Stimulated activated CD8-positive, alpha-beta memory T cell treated with anti-CD3 and anti-CD28 coated beads, Interleukin-4, amount 100 ng/mL, for 1 hour (primary cell): Measurements from ENCODE around the gene TMEM100.
A peak's percentile ranks its signal among the peaks of the same experiment; 100 is the strongest.

Experiments
- DNase-seq, 2 donors: peaks; one replicate each; pipeline ENCODE4 v3.0.0-alpha.2; 2020; ENCODE audit warnings: low read depth in 2 of 2, low spot score in 1 of 2

The TMEM100 gene, protein sequence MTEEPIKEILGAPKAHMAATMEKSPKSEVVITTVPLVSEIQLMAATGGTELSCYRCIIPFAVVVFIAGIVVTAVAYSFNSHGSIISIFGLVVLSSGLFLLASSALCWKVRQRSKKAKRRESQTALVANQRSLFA

DNA sequence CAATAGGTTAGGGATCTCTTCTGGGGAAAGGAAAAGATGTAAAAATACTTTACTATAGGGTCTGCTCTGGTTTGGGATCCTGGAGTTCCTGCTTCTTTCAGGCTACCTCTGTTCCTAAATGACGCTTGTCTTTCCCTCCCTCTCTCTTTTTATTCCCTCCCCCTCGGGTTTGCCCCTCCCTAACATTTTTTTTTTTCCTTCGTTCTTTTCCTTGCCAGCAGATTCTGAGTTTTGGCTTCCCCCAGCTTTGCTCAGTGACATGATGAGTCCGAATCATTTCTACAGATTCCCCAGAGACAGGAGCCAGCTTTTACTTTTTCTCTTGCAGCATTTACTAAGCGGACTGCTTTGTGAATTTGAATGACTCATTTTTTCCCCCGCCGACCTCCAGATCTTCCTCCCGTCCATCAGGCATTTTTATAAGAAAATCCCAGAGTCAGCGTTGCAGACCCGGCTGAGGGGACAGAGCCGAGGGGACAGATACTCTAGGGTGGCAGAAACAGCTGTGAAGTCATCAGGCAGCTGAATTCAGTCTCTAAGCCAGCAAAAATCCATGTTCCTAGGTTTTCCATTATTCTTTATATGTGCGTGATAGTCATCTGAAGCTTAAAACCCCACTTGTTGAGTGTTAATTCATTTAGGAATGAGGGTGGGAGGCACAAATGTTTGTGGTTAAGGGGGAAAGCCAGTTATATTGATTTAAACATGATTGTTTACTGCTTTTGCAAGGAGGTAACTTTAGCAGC is at the start of gene TMEM100:
Gene TMEM100 (minus strand): TSS at position 123 of the 746 bp plus-strand sequence. CDS start 1,794 bp downstream, outside the sequence.
- DNase-seq = no peak

DNA sequence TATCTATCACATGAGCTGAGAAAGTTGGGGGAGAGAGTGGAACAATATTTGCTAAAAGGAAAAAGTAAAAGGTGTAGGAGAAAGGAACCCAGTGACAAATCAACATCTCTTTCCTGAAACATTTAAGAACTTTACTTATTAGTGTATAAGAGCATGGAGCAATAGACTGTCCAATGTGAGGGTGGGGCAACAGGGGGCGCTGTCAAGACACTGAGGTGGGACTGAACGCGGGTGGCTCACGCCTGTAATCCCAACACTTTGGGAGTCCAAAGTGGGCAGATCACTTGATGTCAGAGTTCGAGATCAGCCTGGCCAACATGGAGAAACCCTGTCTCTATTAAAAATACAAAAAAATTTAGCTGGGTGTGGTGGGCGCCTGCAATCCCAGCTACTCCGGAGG is 49.4 kb upstream of the TMEM100 start:
- DNase-seq = no peak

DNA sequence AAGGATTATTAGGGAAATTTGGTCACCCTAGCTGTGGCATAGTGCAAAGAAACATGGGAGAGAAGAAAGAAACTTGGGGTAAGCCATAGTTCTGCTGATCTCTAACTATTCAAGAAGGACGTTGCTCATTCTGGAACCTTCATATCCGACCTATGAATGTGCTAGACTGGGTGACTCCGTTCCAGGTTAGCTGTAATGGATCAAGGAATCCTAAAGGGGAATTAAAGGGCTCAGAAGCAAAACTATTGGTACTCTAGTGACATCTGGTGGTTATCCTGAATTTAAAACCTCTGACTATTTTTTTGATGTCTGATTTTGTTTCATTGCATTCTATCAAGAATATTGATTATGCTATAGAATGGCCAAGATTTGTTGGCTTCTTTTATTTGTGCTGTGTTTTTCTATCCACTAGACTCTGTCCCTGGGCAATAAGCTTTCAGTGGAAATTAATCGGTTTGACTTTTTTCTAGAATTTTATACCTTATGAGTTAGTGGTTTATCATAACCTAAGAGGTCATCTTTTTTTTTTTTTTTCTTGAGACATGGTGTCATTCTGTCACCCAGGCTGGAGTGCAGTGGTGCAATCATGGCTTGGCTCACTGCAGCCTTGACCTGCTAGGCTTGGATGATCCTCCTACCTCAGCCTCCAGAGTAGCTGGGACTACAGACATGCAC is 47.7 kb upstream of the TMEM100 start:
- DNase-seq = no peak

DNA sequence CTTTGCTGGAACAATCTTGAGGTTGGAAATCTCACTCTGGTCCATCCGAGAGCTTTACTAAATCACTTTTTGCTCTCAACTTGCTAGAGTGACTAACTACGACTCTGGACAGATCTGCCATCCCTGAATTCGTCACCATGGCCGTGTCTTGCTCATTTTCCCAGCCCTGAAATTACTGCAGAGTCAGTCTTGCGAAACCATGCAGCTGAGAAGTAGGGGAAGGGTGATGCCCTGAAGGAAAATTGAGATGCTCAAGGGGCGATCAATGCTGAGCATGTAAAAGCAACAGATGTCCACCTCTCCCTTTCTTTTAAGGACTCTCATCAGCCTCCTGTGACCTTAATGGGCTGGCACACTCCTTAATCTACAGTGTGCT is 46.9 kb upstream of the TMEM100 start:
- DNase-seq = no peak

DNA sequence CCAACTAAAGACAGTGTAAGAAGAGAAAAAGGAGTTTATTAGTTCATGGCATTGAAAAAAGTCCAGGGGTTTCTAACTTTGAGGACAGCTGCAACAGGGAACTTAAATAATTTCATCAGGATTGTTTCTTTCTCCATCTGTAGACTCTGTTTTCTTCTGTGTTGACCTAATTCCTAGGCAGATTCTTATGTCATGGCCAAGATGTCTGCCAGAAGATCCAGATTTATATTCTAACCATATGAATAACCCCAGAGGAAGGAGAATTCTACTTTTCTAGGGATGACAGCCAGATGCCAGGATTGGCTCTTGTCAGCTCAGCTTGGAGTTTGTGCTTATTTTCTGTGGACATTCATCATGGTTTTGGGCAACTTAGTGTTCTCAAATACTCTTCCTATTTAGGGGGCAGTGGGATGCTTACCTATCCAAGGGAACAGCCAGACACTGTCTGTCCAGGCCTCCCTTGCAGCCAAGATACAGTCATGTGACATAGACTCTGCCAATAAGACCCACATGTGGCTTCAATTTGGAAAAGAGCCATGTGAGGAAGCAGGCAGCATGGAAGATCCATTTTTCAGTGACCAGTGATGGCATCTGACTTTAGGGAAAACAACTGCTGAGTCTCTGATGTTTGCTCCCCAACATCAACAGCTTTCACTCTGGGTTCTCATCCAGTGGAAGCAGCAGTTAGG is 46.4 kb upstream of the TMEM100 start:
- DNase-seq = no peak

DNA sequence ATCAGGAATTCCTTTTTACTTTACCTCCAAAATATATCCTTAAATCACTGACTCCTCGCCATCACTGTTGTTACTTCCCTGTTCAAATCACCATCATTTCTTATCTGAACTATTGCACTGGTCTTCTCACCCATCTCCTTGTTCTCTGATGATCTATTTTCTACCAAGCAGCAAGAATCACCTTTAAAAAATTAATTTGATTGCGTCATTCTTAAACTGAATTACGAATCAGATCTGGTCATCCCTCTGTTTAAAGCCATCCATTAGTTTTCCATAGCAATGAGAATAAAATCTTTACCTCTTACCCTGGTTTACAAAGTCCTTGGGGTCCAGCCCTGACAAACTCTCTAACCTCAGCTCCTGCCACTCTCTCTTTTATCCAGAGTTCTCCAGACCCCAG is 42.8 kb upstream of the TMEM100 start:
- no peak for DNase-seq

DNA sequence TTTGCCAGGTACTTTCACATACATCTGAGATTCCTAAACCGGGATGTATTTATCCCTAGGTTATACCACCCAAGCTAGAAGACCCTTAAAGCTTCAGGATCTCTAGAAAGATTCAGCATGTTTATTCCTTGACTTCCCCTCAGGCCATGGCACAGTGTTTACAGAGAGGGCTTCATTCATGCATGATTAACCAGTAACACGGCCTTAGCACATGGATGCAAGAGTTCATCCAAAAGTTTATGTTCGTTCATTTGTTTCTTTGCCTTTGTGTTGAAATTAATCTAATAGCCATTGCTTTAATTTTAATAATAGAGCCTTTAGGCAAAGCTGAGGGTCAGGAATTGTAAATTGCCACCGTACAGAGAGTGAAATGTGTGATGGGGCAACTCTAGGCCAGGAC is 41.9 kb upstream of the TMEM100 start:
- no peak for DNase-seq

DNA sequence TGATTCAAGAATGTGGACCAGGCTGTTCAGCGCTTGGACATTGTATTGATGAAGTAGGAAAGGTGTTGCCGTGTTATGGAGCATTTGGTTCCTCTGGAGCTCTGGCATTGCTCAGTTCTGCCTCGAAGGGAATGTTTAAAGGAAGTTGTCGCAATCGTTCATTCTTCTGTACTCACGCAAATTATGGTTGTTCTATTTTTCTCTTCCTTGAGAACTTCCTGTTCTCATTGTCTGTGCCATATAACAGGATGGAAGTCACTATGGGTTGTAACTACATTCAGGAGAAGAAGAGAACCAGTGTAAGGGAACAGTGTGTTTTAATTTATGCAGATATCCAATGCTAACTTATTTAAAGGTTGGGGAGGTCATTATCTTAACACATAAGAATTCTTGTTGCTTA is 41.2 kb upstream of the TMEM100 start:
- no peak for DNase-seq

DNA sequence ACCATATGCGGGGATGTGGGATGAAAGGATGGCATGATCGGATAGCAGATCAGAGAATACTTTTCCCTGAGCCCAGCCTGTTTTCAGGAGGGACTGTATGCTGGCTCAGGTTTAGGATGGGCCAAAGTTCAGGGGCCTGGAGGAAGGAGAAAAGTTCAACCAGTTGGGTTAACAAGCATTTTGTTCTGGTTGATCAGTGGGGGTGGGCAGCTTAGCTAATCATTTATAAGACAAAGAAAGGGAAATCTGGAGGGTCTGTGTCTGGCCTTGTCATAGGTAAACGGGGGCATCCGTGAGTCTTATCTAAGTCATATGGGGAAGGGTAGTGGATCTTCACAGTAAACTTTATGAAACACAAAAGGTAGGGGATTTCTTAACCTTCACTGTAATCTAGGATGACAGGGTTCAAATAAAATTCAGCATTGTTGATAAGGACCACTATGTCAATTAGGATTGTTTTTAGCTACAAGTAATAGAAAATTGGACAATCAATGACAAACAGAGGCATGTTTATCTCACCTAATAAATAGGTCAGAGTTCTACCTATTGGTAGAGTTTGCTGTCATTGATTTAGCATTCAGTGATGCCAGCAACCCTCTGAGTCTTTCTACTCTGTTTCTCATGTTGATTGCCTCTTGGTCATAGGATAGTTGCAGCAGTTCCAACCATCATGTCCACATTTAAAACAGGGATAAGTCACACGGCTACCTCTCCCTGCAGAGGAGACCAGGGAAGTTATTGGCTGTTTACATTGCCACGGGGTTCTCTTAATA is 39.6 kb upstream of the TMEM100 start:
- no peak for DNase-seq

DNA sequence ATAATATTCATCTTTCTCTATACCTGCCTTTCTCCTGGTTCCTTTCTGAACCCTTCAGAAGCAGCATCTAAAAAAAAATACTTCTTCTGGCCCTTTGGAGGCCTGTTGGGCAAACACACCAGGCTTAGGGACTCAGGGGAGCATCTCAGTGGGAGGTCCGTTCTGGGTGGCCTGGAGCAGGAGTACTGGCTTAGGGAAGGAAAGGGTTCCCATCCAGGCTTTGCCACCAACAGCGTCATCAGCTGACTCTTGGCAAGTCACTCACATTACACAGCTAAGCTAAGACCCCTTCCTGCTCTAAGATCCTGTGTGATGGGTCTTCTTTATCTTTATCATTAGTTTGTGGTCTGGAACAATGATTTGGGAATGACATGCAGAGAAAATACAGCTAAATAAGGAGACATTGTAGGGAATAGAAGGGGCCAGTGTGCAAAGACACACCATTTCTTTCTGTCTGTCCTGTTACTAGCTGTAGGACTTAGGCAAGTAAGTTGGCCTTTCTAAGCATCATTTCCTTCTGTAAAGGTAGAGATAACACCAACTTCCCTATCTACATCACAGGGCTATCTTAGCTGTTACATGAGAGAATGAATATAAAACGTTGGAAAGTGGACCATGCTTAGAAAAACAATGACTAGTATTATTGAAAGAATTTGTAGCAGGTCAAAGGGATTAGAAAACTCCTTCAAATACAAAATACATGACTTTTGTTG is 38.1 kb upstream of the TMEM100 start:
- DNase-seq = no peak

DNA sequence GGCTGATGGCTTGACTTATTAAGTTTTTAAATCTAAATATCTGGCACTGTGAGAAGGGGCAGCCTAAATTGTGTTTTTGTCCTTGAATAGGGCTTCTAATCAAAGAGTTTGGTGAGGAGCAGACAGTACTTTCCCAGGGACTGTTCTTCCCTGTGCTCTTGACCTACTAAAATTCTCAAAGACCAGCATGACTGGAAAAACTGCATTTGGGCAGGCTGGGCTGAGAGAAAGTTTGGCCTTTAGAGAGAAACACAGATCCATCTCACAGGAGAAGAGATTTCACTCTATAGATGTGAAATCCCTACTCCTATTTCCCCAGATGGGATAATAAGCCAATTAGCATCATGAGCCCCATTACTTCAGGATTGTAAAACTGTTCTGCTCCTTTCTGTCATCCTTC is 35.5 kb upstream of the TMEM100 start:
- DNase-seq = no peak

DNA sequence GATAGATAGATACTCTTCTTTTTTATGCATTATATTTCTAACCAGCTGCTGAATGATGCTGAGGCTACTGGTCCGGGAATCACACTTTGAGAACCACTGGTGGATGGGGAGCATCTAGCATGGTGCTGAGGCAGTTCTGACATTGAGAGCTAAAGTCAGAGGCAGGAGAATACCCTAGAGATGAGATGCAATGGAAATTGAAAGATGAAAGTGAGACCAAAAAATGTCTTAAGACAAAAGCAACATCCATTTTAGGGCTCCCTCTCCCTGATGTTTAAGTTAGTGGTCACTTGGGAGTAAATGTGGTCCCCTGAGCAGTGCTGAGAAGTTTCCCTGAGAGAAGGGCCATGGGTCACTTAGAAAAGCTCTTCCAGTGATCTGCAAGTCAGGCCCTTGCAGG is 35.0 kb upstream of the TMEM100 start:
- no peak for DNase-seq

DNA sequence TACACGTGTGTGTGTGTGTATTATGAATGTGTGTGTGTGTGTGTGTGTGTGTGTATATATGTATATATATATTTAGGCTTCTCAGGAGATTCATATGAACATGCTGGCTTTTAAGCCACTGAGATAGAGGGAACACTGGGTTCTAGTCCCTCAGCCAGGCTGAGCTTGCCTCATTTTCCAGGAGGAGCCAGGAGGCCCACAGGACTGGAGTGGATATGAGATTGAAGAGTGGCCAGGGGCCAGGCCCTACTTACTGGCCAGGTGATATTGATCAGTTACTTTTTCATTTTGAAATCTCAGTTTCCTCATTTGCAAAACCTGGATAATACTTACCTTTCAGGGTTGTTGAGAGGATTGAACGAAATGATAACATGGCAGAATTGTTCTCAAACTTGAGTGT is 34.0 kb upstream of the TMEM100 start:
- no peak for DNase-seq

DNA sequence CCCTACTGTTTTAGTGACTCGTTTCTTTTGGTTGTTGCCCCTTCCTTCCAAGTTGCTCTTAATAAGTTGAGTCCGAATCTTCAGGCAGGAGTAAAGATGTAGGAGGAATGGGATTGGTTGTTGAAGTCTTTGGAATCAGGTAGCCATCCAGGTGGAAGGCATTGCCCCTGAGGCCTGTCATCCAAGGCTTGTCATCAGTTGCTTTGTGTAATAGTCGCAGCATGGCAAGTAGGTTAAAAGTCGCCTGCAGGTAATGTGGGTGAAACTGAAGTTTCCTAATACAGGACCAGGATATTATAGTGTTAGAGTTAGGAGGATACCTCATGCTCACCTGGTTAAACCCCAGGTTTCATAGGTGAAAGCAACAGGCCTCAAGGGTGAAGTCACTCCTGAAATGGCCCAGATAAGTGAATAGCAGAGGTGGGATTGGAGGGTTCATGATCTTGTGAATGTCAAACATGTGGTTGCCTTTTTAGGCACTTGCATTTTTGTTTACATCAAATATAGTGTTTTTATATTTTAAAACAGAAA is 29.1 kb upstream of the TMEM100 start:
- DNase-seq = no peak

DNA sequence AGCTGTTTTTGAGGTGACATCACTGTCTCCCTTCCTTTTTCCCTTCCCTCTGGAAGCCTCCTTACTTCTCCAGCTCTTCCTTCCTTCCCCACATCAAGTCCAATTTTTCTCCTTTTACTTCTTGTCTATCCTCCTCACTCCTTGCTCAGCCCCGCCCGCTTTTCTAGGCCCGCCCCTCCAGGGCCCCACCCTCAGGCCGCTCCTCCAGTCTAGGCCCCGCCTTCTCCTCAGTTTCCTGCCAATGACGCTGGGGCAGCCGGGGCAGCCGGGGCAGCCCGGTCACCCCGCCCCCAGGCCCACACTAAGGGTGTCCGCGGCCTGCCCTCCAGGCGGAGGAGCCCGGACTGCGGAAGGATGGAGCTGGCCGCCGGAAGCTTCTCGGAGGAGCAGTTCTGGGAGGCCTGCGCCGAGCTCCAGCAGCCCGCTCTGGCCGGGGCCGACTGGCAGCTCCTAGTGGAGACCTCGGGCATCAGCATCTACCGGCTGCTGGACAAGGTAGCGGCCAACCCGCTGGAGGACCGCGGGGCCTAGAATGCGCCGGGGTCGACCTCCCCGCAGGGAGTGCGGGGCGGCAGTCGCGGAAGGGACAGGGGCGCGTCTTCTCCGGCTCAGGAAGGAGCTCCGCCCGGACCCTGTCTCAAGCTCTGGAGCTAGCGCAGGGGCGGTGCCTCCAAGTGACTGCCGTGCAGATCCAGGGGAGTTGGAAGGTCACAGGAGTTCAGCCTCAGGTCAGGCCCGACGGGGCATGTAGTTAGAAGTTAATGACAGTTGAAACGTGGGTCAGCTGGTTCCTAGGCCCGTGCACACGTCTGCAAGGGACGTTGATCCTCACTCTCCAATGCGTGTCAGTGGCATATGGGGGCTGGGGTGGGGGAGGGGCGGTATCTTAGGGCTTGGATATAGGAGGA is 28.3 kb upstream of the TMEM100 start, which contains the start of gene PCTP:
Gene PCTP (plus strand): TSS at position 302 of the 908 bp plus-strand sequence. CDS start 53 bp downstream, at position 355.
- DNase-seq = peak; percentile 47 to 56

DNA sequence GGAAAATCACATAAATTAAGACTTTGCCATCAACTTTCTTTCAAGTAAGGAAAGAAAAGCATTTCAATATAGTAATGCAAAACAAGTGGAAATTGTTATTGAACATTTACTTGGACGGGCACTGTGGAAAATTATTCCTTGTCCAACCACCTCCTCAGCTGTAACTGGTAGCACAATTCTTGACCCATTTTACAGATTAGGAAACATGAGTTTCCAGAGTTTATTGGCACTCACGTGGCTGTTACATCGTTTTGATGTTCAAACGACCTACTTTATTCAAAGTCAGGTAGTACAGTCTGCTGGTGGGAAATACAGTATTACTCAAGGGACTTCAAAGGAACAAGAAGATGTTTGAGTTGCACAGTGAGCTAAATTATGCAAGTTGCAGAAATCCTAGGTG is 27.3 kb upstream of the TMEM100 start:
- no peak for DNase-seq

DNA sequence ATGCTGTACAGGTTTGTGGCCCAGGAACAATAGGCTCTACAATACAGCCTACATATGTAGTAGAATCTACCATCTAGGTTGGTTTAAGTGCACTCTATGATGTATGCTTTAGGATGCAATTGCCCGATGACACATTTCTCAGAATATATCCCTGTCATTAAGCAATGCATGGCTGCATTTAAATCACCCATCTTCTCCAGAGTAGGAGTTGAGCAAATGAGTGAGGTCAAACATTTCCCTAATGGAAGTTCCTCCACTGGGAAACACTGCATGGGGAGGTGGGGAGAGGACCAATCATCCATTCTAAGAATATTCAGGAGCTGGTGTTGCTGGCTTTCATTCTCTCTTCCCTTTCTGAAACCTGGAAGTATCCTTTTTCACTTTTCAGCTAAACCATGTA is 26.2 kb upstream of the TMEM100 start:
- DNase-seq = no peak

DNA sequence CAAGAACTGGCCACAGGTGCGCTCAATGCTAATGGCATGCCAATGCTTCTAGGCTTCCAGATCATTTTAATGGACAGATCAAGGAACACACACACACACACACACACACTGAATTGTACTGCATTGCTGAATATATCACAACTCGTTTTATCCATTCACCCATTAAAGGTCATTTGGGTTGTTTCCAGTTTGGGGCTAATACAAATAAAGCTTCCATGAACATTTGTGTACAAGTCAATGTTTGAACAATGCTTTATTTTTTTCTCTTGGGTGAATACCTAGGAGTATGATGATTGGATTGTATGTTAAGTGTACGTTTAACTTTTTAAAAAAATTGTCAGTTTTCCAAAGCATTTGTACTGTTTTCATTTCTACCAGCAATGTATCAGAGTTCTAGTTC is 24.5 kb upstream of the TMEM100 start:
- no peak for DNase-seq

DNA sequence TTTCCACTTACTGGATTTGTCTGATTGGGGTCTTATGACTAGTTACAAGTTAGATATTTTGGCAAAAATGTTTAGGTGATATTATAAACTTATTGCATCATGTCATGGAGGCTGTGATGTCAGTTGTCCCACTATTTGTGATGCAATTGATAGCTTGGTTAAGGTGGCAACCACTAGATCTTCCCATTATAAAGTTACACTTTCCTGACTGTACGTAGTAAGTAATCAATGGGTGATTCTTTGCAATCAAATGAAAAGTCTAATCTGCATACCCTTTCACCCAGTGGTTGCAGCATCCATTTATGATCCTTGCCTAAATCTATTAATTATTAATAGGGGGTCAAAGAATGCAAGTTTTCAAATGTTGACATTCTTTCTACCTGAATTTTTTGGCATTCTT is 23.8 kb upstream of the TMEM100 start:
- no peak for DNase-seq
